ENCODE results near the gene TCF3. TPM values are rescaled to one million over a fixed set of nuclear protein-coding genes. Genes with fewer than 3 reads are reported as not detected.

Gene TCF3
- total and polyA plus RNA-seq, 4 donors, result 5.2 to 119 (median 12.8) TPM

DNA sequence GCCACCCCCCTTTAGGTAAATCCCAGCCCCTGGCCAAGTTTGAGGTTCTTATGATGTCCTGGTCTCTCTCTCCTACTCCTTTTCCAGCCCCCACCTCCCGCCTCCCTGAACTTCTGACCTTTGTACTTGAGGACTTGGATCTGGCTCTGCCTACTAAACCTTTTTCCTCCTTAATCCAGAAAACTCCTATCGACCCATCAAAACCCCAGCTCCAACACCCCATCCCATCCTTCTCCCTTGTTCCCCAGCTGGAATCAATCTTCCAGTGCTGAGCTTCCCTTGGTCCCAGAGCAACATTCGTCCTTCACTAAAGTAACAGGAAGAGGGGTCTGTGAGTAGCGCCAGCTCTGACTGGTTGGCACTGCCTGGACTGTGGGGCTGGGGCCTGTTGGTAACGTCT is 29.9 kb downstream of the TCF3 start:
- H3K27ac ChIP-seq (ENCODE audit: low read depth in 1 of 2, low read length in 2 of 2), result no peak overlapping the region
- TF ChIP-seq SP1 (IDR thresholded peaks at IDR 0.05) (no peak), RXRA (IDR thresholded peaks at IDR 0.05) (no peak), HNF4A (conservative IDR thresholded peaks at IDR 0.05) (no peak), FOXA2 (IDR thresholded peaks at IDR 0.05) (no peak), YY1 (IDR thresholded peaks at IDR 0.05) (no peak), GABPA (IDR thresholded peaks at IDR 0.05 in 1 of 2, conservative IDR thresholded peaks at IDR 0.05 in 1 of 2) (no peak), TAF1 (conservative IDR thresholded peaks at IDR 0.05) (no peak), RAD21 (IDR thresholded peaks at IDR 0.05) (no peak), JUND (IDR thresholded peaks at IDR 0.05) (no peak), HNF4G (IDR thresholded peaks at IDR 0.05) (no peak), EGR1 (IDR thresholded peaks at IDR 0.05; ENCODE audit: low read depth in 2 of 2) (no peak), FOXA1 (IDR thresholded peaks at IDR 0.05) (no peak), NR2F2 (IDR thresholded peaks at IDR 0.05) (no peak)
- TF ChIP-seq, protein P1, sequence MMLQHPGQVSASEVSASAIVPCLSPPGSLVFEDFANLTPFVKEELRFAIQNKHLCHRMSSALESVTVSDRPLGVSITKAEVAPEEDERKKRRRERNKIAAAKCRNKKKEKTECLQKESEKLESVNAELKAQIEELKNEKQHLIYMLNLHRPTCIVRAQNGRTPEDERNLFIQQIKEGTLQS (IDR thresholded peaks at IDR 0.05), result no peak
- TF ChIP-seq, protein P2, sequence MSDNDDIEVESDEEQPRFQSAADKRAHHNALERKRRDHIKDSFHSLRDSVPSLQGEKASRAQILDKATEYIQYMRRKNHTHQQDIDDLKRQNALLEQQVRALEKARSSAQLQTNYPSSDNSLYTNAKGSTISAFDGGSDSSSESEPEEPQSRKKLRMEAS (IDR thresholded peaks at IDR 0.05), result no peak
- TF ChIP-seq, protein P3, sequence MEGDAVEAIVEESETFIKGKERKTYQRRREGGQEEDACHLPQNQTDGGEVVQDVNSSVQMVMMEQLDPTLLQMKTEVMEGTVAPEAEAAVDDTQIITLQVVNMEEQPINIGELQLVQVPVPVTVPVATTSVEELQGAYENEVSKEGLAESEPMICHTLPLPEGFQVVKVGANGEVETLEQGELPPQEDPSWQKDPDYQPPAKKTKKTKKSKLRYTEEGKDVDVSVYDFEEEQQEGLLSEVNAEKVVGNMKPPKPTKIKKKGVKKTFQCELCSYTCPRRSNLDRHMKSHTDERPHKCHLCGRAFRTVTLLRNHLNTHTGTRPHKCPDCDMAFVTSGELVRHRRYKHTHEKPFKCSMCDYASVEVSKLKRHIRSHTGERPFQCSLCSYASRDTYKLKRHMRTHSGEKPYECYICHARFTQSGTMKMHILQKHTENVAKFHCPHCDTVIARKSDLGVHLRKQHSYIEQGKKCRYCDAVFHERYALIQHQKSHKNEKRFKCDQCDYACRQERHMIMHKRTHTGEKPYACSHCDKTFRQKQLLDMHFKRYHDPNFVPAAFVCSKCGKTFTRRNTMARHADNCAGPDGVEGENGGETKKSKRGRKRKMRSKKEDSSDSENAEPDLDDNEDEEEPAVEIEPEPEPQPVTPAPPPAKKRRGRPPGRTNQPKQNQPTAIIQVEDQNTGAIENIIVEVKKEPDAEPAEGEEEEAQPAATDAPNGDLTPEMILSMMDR (IDR thresholded peaks at IDR 0.05; ENCODE audit: low read depth, low read length, missing input control), result no peak
- TF ChIP-seq, protein P4, sequence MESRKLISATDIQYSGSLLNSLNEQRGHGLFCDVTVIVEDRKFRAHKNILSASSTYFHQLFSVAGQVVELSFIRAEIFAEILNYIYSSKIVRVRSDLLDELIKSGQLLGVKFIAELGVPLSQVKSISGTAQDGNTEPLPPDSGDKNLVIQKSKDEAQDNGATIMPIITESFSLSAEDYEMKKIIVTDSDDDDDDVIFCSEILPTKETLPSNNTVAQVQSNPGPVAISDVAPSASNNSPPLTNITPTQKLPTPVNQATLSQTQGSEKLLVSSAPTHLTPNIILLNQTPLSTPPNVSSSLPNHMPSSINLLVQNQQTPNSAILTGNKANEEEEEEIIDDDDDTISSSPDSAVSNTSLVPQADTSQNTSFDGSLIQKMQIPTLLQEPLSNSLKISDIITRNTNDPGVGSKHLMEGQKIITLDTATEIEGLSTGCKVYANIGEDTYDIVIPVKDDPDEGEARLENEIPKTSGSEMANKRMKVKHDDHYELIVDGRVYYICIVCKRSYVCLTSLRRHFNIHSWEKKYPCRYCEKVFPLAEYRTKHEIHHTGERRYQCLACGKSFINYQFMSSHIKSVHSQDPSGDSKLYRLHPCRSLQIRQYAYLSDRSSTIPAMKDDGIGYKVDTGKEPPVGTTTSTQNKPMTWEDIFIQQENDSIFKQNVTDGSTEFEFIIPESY (IDR thresholded peaks at IDR 0.05), result no peak
- no peak for DNase-seq (ENCODE audit: low spot score)
- H3K27me3 ChIP-seq (ENCODE audit: control insufficient read depth in 4 of 4, insufficient read depth in 4 of 4, low read length in 3 of 4), result no peaks in the 10 kb centered on the region
- peaks cover 0 to 8% (median 1%) of the 10 kb centered on the region in 4 donors for H3K36me3 ChIP-seq (ENCODE audit: control insufficient read depth in 4 of 4, insufficient read depth in 3 of 4, low read depth in 1 of 4, low read length in 3 of 4)
- 90% methylated on average over 5 of the region's 5 CpGs for WGBS
- no peak overlapping the region for H3K9ac ChIP-seq (ENCODE audit: low read depth in 1 of 2, low read length in 2 of 2)
- H3K4me3 ChIP-seq (ENCODE audit: low read depth in 1 of 3, low read length in 3 of 3), result no peak overlapping the region
- no peaks in the 10 kb centered on the region for H3K4me1 ChIP-seq (ENCODE audit: control insufficient read depth in 4 of 4, insufficient read depth in 4 of 4, low read length in 3 of 4)
- H3K9me3 ChIP-seq (ENCODE audit: control insufficient read depth in 4 of 4, low read length in 3 of 4), result no peaks in the 10 kb centered on the region

DNA sequence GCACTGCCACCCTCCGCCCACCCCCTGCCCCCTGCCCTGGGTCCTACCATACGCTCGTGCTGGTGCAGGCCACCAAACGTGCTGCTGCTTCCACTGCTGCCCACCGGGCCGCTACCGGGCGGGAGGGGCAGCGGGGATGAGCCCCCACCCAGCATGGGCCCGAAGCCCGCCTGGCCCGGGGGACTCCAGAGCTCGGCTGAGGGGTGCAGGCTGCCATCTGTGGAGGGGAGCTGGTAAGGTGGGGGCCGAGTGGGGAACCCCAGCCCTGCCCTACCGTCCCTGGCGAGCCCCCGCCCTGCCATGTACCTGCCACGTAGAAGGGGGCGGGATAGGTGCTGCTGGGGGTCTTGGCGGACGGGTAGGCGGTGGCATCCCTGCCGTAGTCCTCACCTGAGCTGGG is 30.4 kb downstream of the TCF3 start:
- H3K4me1 ChIP-seq (ENCODE audit: control insufficient read depth in 4 of 4, insufficient read depth in 4 of 4, low read length in 3 of 4), result no peaks in the 10 kb centered on the region
- H3K36me3 ChIP-seq (ENCODE audit: control insufficient read depth in 4 of 4, insufficient read depth in 3 of 4, low read depth in 1 of 4, low read length in 3 of 4), result peaks cover 0 to 8% (median 1%) of the 10 kb centered on the region in 4 donors
- H3K27me3 ChIP-seq (ENCODE audit: control insufficient read depth in 4 of 4, insufficient read depth in 4 of 4, low read length in 3 of 4), result no peaks in the 10 kb centered on the region
- H3K4me3 ChIP-seq (ENCODE audit: low read depth in 1 of 3, low read length in 3 of 3), result no peak overlapping the region
- 96% methylated on average over 23 of the region's 23 CpGs for WGBS
- H3K27ac ChIP-seq (ENCODE audit: low read depth in 1 of 2, low read length in 2 of 2), result no peak overlapping the region
- no peak overlapping the region for H3K9ac ChIP-seq (ENCODE audit: low read depth in 1 of 2, low read length in 2 of 2)
- no peaks in the 10 kb centered on the region for H3K9me3 ChIP-seq (ENCODE audit: control insufficient read depth in 4 of 4, low read length in 3 of 4)
- no peak for DNase-seq (ENCODE audit: low spot score)
- TF ChIP-seq GABPA (IDR thresholded peaks at IDR 0.05 in 1 of 2, conservative IDR thresholded peaks at IDR 0.05 in 1 of 2) (no peak), FOXA2 (IDR thresholded peaks at IDR 0.05) (no peak), HNF4A (conservative IDR thresholded peaks at IDR 0.05) (no peak), RAD21 (IDR thresholded peaks at IDR 0.05) (no peak), JUND (IDR thresholded peaks at IDR 0.05) (no peak), EGR1 (IDR thresholded peaks at IDR 0.05; ENCODE audit: low read depth in 2 of 2) (no peak), SP1 (IDR thresholded peaks at IDR 0.05) (no peak), YY1 (IDR thresholded peaks at IDR 0.05) (no peak), TAF1 (conservative IDR thresholded peaks at IDR 0.05) (no peak), RXRA (IDR thresholded peaks at IDR 0.05) (no peak), FOXA1 (IDR thresholded peaks at IDR 0.05) (no peak), NR2F2 (IDR thresholded peaks at IDR 0.05) (no peak), HNF4G (IDR thresholded peaks at IDR 0.05) (no peak)
- TF ChIP-seq, protein P4 (IDR thresholded peaks at IDR 0.05), result no peak
- TF ChIP-seq, protein P5, sequence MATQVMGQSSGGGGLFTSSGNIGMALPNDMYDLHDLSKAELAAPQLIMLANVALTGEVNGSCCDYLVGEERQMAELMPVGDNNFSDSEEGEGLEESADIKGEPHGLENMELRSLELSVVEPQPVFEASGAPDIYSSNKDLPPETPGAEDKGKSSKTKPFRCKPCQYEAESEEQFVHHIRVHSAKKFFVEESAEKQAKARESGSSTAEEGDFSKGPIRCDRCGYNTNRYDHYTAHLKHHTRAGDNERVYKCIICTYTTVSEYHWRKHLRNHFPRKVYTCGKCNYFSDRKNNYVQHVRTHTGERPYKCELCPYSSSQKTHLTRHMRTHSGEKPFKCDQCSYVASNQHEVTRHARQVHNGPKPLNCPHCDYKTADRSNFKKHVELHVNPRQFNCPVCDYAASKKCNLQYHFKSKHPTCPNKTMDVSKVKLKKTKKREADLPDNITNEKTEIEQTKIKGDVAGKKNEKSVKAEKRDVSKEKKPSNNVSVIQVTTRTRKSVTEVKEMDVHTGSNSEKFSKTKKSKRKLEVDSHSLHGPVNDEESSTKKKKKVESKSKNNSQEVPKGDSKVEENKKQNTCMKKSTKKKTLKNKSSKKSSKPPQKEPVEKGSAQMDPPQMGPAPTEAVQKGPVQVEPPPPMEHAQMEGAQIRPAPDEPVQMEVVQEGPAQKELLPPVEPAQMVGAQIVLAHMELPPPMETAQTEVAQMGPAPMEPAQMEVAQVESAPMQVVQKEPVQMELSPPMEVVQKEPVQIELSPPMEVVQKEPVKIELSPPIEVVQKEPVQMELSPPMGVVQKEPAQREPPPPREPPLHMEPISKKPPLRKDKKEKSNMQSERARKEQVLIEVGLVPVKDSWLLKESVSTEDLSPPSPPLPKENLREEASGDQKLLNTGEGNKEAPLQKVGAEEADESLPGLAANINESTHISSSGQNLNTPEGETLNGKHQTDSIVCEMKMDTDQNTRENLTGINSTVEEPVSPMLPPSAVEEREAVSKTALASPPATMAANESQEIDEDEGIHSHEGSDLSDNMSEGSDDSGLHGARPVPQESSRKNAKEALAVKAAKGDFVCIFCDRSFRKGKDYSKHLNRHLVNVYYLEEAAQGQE (IDR thresholded peaks at IDR 0.05), result no peak
- TF ChIP-seq, protein P3 (IDR thresholded peaks at IDR 0.05; ENCODE audit: low read depth, low read length, missing input control), result no peak
- TF ChIP-seq, protein P1 (IDR thresholded peaks at IDR 0.05), result no peak
